ENCODE results near the gene OGFR.
"Not testable (repeated sequence)": the region's sequence is repeated elsewhere in the genome, so short reads cannot be mapped to it uniquely, and the experiment has no call there.

Gene OGFR

GRCh38 chr20:62841705-62842212 lies 37.1 kb downstream of the OGFR start:
- no peak for ATAC-seq

GRCh38 chr20:62843656-62844055 lies 39.0 kb downstream of the OGFR start:
- no peak for ATAC-seq

- no peak for ATAC-seq
Observed at GRCh38 chr20:62844182-62844581, 39.5 kb downstream of the OGFR start.

GRCh38 chr20:62845416-62846160 lies 41.0 kb downstream of the OGFR start:
- ATAC-seq, result no peak

GRCh38 chr20:62846166-62846890 lies 41.7 kb downstream of the OGFR start:
- ATAC-seq, result no peak

- not testable (repeated sequence) for ATAC-seq
Observed at GRCh38 chr20:62848917-62849316, 44.3 kb downstream of the OGFR start.

GRCh38 chr20:62849431-62849830 lies 44.8 kb downstream of the OGFR start:
- no peak for ATAC-seq

GRCh38 chr20:62850333-62850974 lies 45.8 kb downstream of the OGFR start:
- ATAC-seq, result no peak

GRCh38 chr20:62852196-62852595 lies 47.6 kb downstream of the OGFR start:
- no peak for ATAC-seq

GRCh38 chr20:62852841-62853240 lies 48.2 kb downstream of the OGFR start:
- ATAC-seq, result no peak

- not testable (repeated sequence) for ATAC-seq
Observed at GRCh38 chr20:62853304-62853703, 48.7 kb downstream of the OGFR start.

- ATAC-seq, result no peak
Observed at GRCh38 chr20:62854121-62854520, 49.5 kb downstream of the OGFR start.

- no peak for ATAC-seq
Observed at GRCh38 chr20:62855120-62855519, 50.5 kb downstream of the OGFR start.

GRCh38 chr20:62856931-62857619 lies 52.4 kb downstream of the OGFR start:
- no peak for ATAC-seq

- ATAC-seq, result no peak
Observed at GRCh38 chr20:62858058-62858830, 53.6 kb downstream of the OGFR start.

- no peak for ATAC-seq
Observed at GRCh38 chr20:62859721-62860120, 55.1 kb downstream of the OGFR start.

GRCh38 chr20:62860391-62860923 lies 55.8 kb downstream of the OGFR start:
- no peak for ATAC-seq

GRCh38 chr20:62860924-62861691 lies 56.5 kb downstream of the OGFR start:
- peak; percentile 24 to 36 for ATAC-seq

GRCh38 chr20:62861726-62862336 lies 57.2 kb downstream of the OGFR start, which contains the start of gene TCFL5:
Gene TCFL5, minus strand, starts transcription at chr20:62861822. Its CDS starts 152 bp downstream, at chr20:62861670.
- peak; percentile 88 to 91 for ATAC-seq

Measured in activated CD4-positive, CD25-positive, alpha-beta regulatory T cell treated with anti-CD3 and anti-CD28 coated beads, Interleukin-2, amount 50 U/mL, for 24 hours (primary cell).